Calu3 (cell line): ENCODE data around the gene RTTN. TPM values are rescaled to one million over a fixed set of nuclear protein-coding genes. Genes with fewer than 3 reads are reported as not detected.

Experiments
- BruUV-seq: library from RNA; stranded (reverse); fragments of 400-500 nt; replicated peaks from 2 replicates; lab custom pipeline; 2021; lab: Mats Ljungman, UMichigan
- CTCF ChIA-PET: fragments of 300-600 bp; sonication (Branson Sonifier 250); formaldehyde crosslinking; loops from one replicate; lab custom pipeline; 2022; ENCODE audit warnings: antibody characterized with exemption; lab: Charles Lee
- DNase-seq: peaks from one replicate; pipeline ENCODE4 v3.0.0; 2022
- H3K27ac Mint-ChIP-seq: one replicate; pipeline ENCODE4 v1.8.0; 2022; ENCODE audit warnings: mixed read lengths; ENCODE audit not compliant: unreplicated experiment
- H3K27me3 Mint-ChIP-seq: one replicate; pipeline ENCODE4 v1.8.0; 2022; ENCODE audit warnings: mixed read lengths; ENCODE audit not compliant: unreplicated experiment
- H3K36me3 Mint-ChIP-seq: one replicate; pipeline ENCODE4 v1.8.0; 2022; ENCODE audit warnings: mild to moderate bottlenecking, moderate library complexity, mixed read lengths; ENCODE audit not compliant: insufficient read depth, unreplicated experiment
- H3K4me1 Mint-ChIP-seq: one replicate; pipeline ENCODE4 v1.8.0; 2022; ENCODE audit warnings: mild to moderate bottlenecking, low read depth, mixed read lengths; ENCODE audit not compliant: unreplicated experiment
- H3K4me3 Mint-ChIP-seq: one replicate; pipeline ENCODE4 v1.8.0; 2022; ENCODE audit warnings: mild to moderate bottlenecking, low read depth, moderate library complexity, mixed read lengths; ENCODE audit not compliant: unreplicated experiment
- H3K9me3 Mint-ChIP-seq: one replicate; pipeline ENCODE4 v1.8.0; 2022; ENCODE audit warnings: low read depth, mixed read lengths; ENCODE audit not compliant: unreplicated experiment
- CTCF ChIP-seq: fragments of 200-600 bp; IDR thresholded peaks from one replicate; pipeline ENCODE4 v1.8.0; 2022; ENCODE audit warnings: antibody characterized with exemption; ENCODE audit not compliant: unreplicated experiment
- intact Hi-C: fragments of 100-400 bp; cut with micrococcal nuclease; formaldehyde crosslinking; loops from one replicate; pipeline ENCODE4 v1.10.0; 2022; ENCODE audit not compliant: unreplicated experiment
- total RNA-seq: library from RNA; stranded (reverse); gene quantifications from 2 replicates; pipeline ENCODE4 v1.2.3, GENCODE V29; 2022

RTTN gene
- total RNA-seq, 1 experiment from 2014 or later = 22.7 TPM

- Mint-ChIP-seq H3K27me3 (no peaks in the 10 kb centered on the region), H3K4me3 (no peak overlapping the region), H3K9me3 (peaks cover 4% of the 10 kb centered on the region), H3K36me3 (peaks cover 4% of the 10 kb centered on the region), H3K4me1 (no peaks in the 10 kb centered on the region), H3K27ac (no peak overlapping the region)
- CTCF ChIA-PET = interaction anchor here (0.7 kb wide), 1 partner anchor 1633 kb away, joined by 5 read pairs; no protein-coding TSS in a partner anchor
- BruUV-seq = no TSS peak
- TF ChIP-seq CTCF = no peak
- intact Hi-C loops = no loop called here
- no peak for DNase-seq
Measured at GRCh38 chr18:70029163-70029562, 176.3 kb downstream of the RTTN start.

GRCh38 chr18:70028734-70029133, 176.8 kb downstream of the RTTN start:
- no peak overlapping the region for H3K27ac Mint-ChIP-seq

GRCh38 chr18:70028084-70028483, 177.4 kb downstream of the RTTN start:
- no TSS peak for BruUV-seq
- H3K9me3 Mint-ChIP-seq = peaks cover 1% of the 10 kb centered on the region
- CTCF ChIA-PET = no interaction called here
- no peak for TF ChIP-seq CTCF
- H3K4me3 Mint-ChIP-seq = no peak overlapping the region
- H3K4me1 Mint-ChIP-seq = no peaks in the 10 kb centered on the region
- intact Hi-C loops = no loop called here
- DNase-seq = no peak
- H3K27me3 Mint-ChIP-seq = no peaks in the 10 kb centered on the region
- no peak overlapping the region for H3K27ac Mint-ChIP-seq
- H3K36me3 Mint-ChIP-seq = peaks cover 6% of the 10 kb centered on the region

More at GRCh38 chr18:70028734-70029133, 176.8 kb downstream of the RTTN start:
- no peak for DNase-seq
- Mint-ChIP-seq H3K9me3 (peaks cover 4% of the 10 kb centered on the region), H3K4me3 (no peak overlapping the region), H3K27me3 (no peaks in the 10 kb centered on the region), H3K4me1 (no peaks in the 10 kb centered on the region), H3K36me3 (peaks cover 6% of the 10 kb centered on the region)
- TF ChIP-seq CTCF = no peak
- CTCF ChIA-PET = interaction anchor here (0.7 kb wide), 1 partner anchor 1633 kb away, joined by 5 read pairs; no protein-coding TSS in a partner anchor
- intact Hi-C loops = no loop called here
- no TSS peak for BruUV-seq

- intact Hi-C loops = no loop called here
- peaks cover 6% of the 10 kb centered on the region for H3K36me3 Mint-ChIP-seq
- no peaks in the 10 kb centered on the region for H3K4me1 Mint-ChIP-seq
- no peak for DNase-seq
- no TSS peak for BruUV-seq
- no peak overlapping the region for H3K27ac Mint-ChIP-seq
- H3K4me3 Mint-ChIP-seq = no peak overlapping the region
- no peaks in the 10 kb centered on the region for H3K27me3 Mint-ChIP-seq
- CTCF ChIA-PET = interaction anchor here (0.6 kb wide), 1 partner anchor 803 kb away, joined by 4 read pairs; no protein-coding TSS in a partner anchor
- H3K9me3 Mint-ChIP-seq = no peaks in the 10 kb centered on the region
- no peak for TF ChIP-seq CTCF
Measured at GRCh38 chr18:70025580-70025979, 179.9 kb downstream of the RTTN start.
